Tibial nerve (tissue), 3 donors: Measurements from ENCODE around the gene PDCD6IP.

Experiments used
- CTCF ChIP-seq, 5 experiments: fragments of 200-600 bp in 3 of 5; fragments of 450-650 bp in 2 of 5; sonication (generic) in 3 of 5; IDR thresholded peaks; one replicate each; pipeline ENCODE4 v1.5.1; 2016 to 2019; ENCODE audit warnings: antibody characterized with exemption in 5 of 5, mild to moderate bottlenecking in 3 of 5, moderate library complexity in 2 of 5
- POLR2A ChIP-seq, 2 donors: fragments of 450-650 bp; IDR thresholded peaks; one replicate each; pipeline ENCODE4 v1.6.1; 2017; ENCODE audit warnings: antibody characterized with exemption in 2 of 2, mild to moderate bottlenecking in 2 of 2, moderate library complexity in 2 of 2

- TF ChIP-seq CTCF (IDR thresholded peaks at IDR 0.05) (no peak), POLR2A (IDR thresholded peaks at IDR 0.05) (no peak)
These were observed 119.8 kb downstream of the PDCD6IP start for GRCh38 chr3:33918126-33918756.
